Gastroesophageal sphincter (tissue), 4 donors: ENCODE results near the gene MAJIN. TPM values are rescaled to one million over a fixed set of nuclear protein-coding genes. Genes with fewer than 3 reads are reported as not detected.

ENCODE experiments used
- ATAC-seq: fragments of 150-250 bp; one replicate; pipeline ENCODE4 v1.9.1; 2016; ENCODE audit warnings: mild to moderate bottlenecking, moderate library complexity
- H3K27ac ChIP-seq, 4 donors: fragments of 200-600 bp; sonication (generic) in 3 of 4; 1 replicate in 3 of 4; 2 replicates in 1 of 4; pipeline ENCODE4 v1.5.1; 2016 to 2019
- H3K27me3 ChIP-seq: fragments of 200-600 bp; sonication (generic); one replicate; pipeline ENCODE4 v1.5.1; 2019
- H3K36me3 ChIP-seq, 2 donors: fragments of 200-600 bp; sonication (generic); one replicate each; pipeline ENCODE4 v1.5.1; 2019; ENCODE audit warnings: control low read depth in 1 of 2
- H3K4me1 ChIP-seq, 3 donors: fragments of 200-600 bp; sonication (generic); 1 replicate in 2 of 3; 2 replicates in 1 of 3; pipeline ENCODE4 v1.5.1; 2016 to 2019; ENCODE audit warnings: control low read depth in 2 of 3
- H3K4me3 ChIP-seq, 2 donors: fragments of 200-600 bp; sonication (generic); one replicate each; pipeline ENCODE4 v1.5.1; 2019; ENCODE audit warnings: mild to moderate bottlenecking in 1 of 2, moderate library complexity in 1 of 2
- H3K9me3 ChIP-seq, 3 donors: fragments of 200-600 bp; sonication (generic); one replicate each; pipeline ENCODE4 v1.5.1; 2017 to 2019; ENCODE audit warnings: control low read depth in 2 of 3
- EP300 ChIP-seq: sonication (generic); formaldehyde crosslinking; IDR thresholded peaks from one replicate; pipeline ENCODE4 v1.6.1; 2017; ENCODE audit warnings: antibody characterized with exemption, mild to moderate bottlenecking
- POLR2A ChIP-seq, 2 donors: fragments of 450-650 bp; IDR thresholded peaks; one replicate each; pipeline ENCODE4 v1.6.1; 2017; ENCODE audit warnings: antibody characterized with exemption in 2 of 2, mild to moderate bottlenecking in 2 of 2, moderate library complexity in 1 of 2
- POLR2AphosphoS5 ChIP-seq: sonication (generic); formaldehyde crosslinking; IDR thresholded peaks from one replicate; pipeline ENCODE4 v1.6.1; 2017; ENCODE audit warnings: antibody characterized with exemption
- WGBS, 2 donors: methylation state at CpG; one replicate each; pipeline ENCODE4 v1.1.5; 2018; ENCODE audit warnings: low coverage in 1 of 2; 5-methylcytosine and 5-hydroxymethylcytosine counted together
- total RNA-seq, 4 donors: library from RNA; depleted of rRNA; stranded (reverse); fragments of >200 nt; gene quantifications; one replicate each; pipeline ENCODE4 v1.1.0, GENCODE V29; 2016
- TF ChIP-seq, protein P1 (sequence below), 4 experiments: fragments of 200-600 bp in 2 of 4; fragments of 450-650 bp in 2 of 4; sonication (generic) in 1 of 4; IDR thresholded peaks; one replicate each; pipeline ENCODE4 v1.5.1; 2017 to 2019; ENCODE audit warnings: antibody characterized with exemption in 4 of 4, mild to moderate bottlenecking in 2 of 4, moderate library complexity in 2 of 4

Gene MAJIN
- total RNA-seq, 4 donors from 2014 or later = not detected

DNA sequence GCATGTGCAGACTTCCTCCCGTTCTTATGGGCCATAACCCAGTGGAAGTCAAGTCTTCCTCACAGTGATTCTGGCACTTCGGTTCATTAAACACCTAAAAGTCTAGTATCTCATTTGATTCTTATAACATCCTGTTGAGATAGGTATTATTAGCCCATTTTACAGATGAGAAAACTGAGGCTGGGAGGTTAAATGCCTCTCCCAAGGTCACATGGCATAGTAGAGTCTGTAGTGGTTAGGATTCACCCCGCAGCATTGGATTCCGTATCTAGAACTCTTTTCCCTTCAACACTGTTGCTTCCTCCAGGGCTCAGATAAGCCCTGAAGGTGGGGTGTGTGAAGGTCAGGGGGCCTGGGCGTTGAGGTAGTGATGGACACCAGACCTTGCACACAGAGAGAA lies 39.6 kb downstream of the MAJIN start:
- WGBS, 2 donors = 83 to 89% methylated on average over 4 to 5 of the region's 5 CpGs
- H3K4me1 ChIP-seq = peaks cover 0 to 8% (median 0%) of the 10 kb centered on the region in 3 donors
- TF ChIP-seq EP300 (no peak), POLR2AphosphoS5 (no peak), POLR2A (IDR thresholded peaks at IDR 0.05) (no peak)
- TF ChIP-seq, protein P1, sequence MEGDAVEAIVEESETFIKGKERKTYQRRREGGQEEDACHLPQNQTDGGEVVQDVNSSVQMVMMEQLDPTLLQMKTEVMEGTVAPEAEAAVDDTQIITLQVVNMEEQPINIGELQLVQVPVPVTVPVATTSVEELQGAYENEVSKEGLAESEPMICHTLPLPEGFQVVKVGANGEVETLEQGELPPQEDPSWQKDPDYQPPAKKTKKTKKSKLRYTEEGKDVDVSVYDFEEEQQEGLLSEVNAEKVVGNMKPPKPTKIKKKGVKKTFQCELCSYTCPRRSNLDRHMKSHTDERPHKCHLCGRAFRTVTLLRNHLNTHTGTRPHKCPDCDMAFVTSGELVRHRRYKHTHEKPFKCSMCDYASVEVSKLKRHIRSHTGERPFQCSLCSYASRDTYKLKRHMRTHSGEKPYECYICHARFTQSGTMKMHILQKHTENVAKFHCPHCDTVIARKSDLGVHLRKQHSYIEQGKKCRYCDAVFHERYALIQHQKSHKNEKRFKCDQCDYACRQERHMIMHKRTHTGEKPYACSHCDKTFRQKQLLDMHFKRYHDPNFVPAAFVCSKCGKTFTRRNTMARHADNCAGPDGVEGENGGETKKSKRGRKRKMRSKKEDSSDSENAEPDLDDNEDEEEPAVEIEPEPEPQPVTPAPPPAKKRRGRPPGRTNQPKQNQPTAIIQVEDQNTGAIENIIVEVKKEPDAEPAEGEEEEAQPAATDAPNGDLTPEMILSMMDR (IDR thresholded peaks at IDR 0.05) = no peak
- peaks cover 0 to 80% of the 10 kb centered on the region in 2 donors for H3K36me3 ChIP-seq
- ATAC-seq = no peak
- no peaks in the 10 kb centered on the region for H3K27me3 ChIP-seq
- no peak overlapping the region for H3K27ac ChIP-seq
- H3K9me3 ChIP-seq = no peaks in the 10 kb centered on the region
- H3K4me3 ChIP-seq = no peak overlapping the region

DNA sequence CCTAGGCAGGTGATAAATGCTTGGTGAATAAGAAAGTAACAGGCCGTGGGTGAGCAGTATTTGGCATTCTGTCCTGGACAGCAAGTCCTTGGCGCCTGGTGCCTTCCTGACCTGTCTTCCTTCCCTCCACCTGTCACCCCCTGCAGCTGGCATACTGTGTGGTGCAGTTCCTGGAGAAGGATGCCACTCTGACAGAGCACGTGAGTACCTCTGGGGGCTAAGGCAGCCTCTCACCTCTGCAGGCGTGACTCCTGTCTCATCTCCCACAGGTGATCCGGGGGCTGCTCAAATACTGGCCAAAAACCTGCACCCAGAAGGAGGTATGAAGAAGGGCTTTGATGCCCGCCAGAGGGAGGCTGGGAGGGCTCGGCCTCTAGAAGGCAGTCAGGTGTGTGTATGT lies 40.6 kb downstream of the MAJIN start:
- WGBS, 2 donors = 89 to 100% methylated on average over 2 of the region's 7 CpGs
- no peak overlapping the region for H3K27ac ChIP-seq
- H3K4me3 ChIP-seq = no peak overlapping the region
- no peaks in the 10 kb centered on the region for H3K9me3 ChIP-seq
- H3K4me1 ChIP-seq = peaks cover 0 to 17% (median 2%) of the 10 kb centered on the region in 3 donors
- TF ChIP-seq EP300 = no peak
- TF ChIP-seq POLR2A (IDR thresholded peaks at IDR 0.05) = no peak
- TF ChIP-seq, protein P1 (IDR thresholded peaks at IDR 0.05) = no peak
- no peak for TF ChIP-seq POLR2AphosphoS5
- H3K27me3 ChIP-seq = no peaks in the 10 kb centered on the region
- H3K36me3 ChIP-seq = peaks cover 0 to 88% of the 10 kb centered on the region in 2 donors
- ATAC-seq = no peak

DNA sequence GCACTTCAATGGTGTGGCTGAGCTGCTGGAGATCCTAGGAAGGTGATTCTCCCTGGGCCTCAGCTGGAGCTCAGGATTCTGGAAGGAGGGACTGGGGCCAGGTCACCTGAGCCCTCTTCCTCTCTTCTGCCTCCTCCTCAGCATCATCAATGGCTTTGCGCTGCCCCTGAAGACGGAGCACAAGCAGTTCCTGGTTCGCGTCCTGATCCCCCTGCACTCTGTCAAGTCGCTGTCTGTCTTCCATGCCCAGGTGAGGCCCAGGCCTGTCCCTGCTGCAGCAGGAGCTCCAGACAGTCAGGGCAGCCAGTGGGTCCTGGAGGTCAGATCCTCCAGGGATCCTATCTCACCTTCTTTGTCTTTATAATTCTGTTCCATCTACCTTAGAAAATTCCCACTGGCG lies 41.6 kb downstream of the MAJIN start:
- WGBS, 2 donors = 100% methylated on average over 1 of the region's 6 CpGs
- Histone ChIP-seq H3K27me3 (no peaks in the 10 kb centered on the region), H3K4me3 (no peak overlapping the region), H3K27ac (no peak overlapping the region), H3K36me3 (peaks cover 0 to 88% of the 10 kb centered on the region in 2 donors), H3K9me3 (no peaks in the 10 kb centered on the region), H3K4me1 (peaks cover 0 to 21% (median 11%) of the 10 kb centered on the region in 3 donors)
- ATAC-seq = no peak
- TF ChIP-seq, protein P1 (IDR thresholded peaks at IDR 0.05) = no peak
- TF ChIP-seq POLR2AphosphoS5 (no peak), POLR2A (IDR thresholded peaks at IDR 0.05) (no peak), EP300 (no peak)

DNA sequence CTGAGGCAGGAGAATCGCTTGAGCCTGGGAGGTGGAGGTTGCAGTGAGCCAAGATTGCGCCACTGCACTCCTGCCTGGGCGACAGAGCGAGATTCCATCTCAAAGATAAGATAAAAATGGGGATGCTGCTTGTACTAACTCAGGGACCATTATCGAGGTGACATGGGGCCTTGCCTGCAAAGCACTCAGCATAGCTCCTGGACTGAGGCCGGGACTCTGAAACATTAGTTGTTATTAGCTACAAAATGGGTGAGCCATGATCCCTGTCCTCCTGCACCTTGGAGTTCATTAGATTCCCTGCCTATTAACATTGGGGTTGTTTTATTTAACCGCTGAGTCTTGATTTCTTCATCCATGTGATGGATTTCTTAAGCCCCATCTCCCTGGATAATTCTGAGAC lies 42.3 kb downstream of the MAJIN start:
- Histone ChIP-seq H3K36me3 (peaks cover 0 to 81% of the 10 kb centered on the region in 2 donors), H3K27me3 (no peaks in the 10 kb centered on the region), H3K4me3 (no peak overlapping the region), H3K4me1 (peaks cover 0 to 23% (median 14%) of the 10 kb centered on the region in 3 donors), H3K9me3 (no peaks in the 10 kb centered on the region), H3K27ac (no peak overlapping the region)
- TF ChIP-seq POLR2AphosphoS5 (no peak), EP300 (no peak), POLR2A (IDR thresholded peaks at IDR 0.05) (no peak)
- TF ChIP-seq, protein P1 (IDR thresholded peaks at IDR 0.05) = no peak
- WGBS, 2 donors = 82 to 100% methylated on average over 5 of the region's 7 CpGs
- no peak for ATAC-seq

DNA sequence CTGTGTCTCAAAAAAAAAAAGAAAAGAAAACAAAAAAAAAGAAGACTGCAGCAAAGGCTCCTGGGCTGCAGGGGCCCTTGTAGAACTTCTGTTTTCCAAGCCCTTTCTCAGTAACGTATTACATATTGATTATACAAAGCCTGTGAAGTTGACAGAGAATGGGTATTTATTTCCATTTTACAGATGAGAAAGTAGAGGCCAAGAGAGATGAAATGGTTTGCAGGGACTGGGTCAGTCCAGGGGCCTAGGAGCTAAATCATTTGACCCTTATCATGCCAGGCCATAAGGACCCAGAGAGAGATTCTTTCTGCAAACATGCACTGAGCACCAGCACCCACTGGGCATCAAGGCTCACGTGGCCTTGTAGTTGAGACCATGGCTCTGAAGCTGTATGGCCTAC lies 43.0 kb downstream of the MAJIN start:
- Histone ChIP-seq H3K4me1 (peaks cover 0 to 26% (median 14%) of the 10 kb centered on the region in 3 donors), H3K27ac (no peak overlapping the region), H3K27me3 (no peaks in the 10 kb centered on the region), H3K36me3 (peaks cover 0 to 74% of the 10 kb centered on the region in 2 donors), H3K4me3 (no peak overlapping the region), H3K9me3 (no peaks in the 10 kb centered on the region)
- 79 to 100% methylated on average over 2 of the region's 2 CpGs for WGBS, 2 donors
- ATAC-seq = no peak
- no peak for TF ChIP-seq POLR2AphosphoS5
- TF ChIP-seq, protein P1 (IDR thresholded peaks at IDR 0.05) = no peak
- TF ChIP-seq POLR2A (IDR thresholded peaks at IDR 0.05) = no peak
- TF ChIP-seq EP300 = no peak
